Adrenal gland (tissue), 12 donors: ENCODE results near the gene ACSL5. TPM values are rescaled to one million over a fixed set of nuclear protein-coding genes. Genes with fewer than 3 reads are reported as not detected.
A peak's percentile ranks its signal among the peaks of the same experiment; 100 is the strongest.

Experiments used
- DNase-seq, 7 donors: peaks; one replicate each; pipeline ENCODE4 v3.0.0-alpha.2; 2019 to 2020
- H3K27ac ChIP-seq, 5 donors: fragments of 200-600 bp; sonication (generic) in 4 of 5; 1 replicate in 3 of 5; 2 replicates in 2 of 5; pipeline versions ENCODE4 v1.5.1 to v1.8.0; 2016 to 2020; ENCODE audit warnings: mild to moderate bottlenecking in 1 of 5
- H3K27me3 ChIP-seq: fragments of 200-600 bp; 2 replicates; pipeline ENCODE4 v1.8.0; 2021
- H3K36me3 ChIP-seq, 2 donors: fragments of 200-600 bp; replicated peaks in 1 of 2; 1 replicate in 1 of 2; 2 replicates in 1 of 2; pipeline versions ENCODE4 v1.5.1 to v1.8.0; 2018 to 2022
- H3K4me1 ChIP-seq, 2 donors: fragments of 200-600 bp; replicated peaks in 1 of 2; 1 replicate in 1 of 2; 2 replicates in 1 of 2; pipeline versions ENCODE4 v1.5.1 to v1.8.0; 2018 to 2021
- H3K4me3 ChIP-seq, 4 donors: fragments of 200-600 bp; sonication (generic) in 3 of 4; one replicate each; pipeline ENCODE4 v1.5.1; 2016 to 2018
- H3K9me3 ChIP-seq, 3 donors: fragments of 200-600 bp; sonication (generic) in 1 of 3; replicated peaks in 1 of 3; 1 replicate in 2 of 3; 2 replicates in 1 of 3; pipeline versions ENCODE4 v1.5.1 to v1.8.0; 2016 to 2021
- CTCF ChIP-seq, 6 experiments: fragments of 450-650 bp in 4 of 6; fragments of 200-600 bp in 2 of 6; sonication (generic) in 1 of 6; IDR thresholded peaks; 1 replicate in 5 of 6; 2 replicates in 1 of 6; pipeline versions ENCODE4 v1.5.1 to v1.8.0; 2016 to 2021; ENCODE audit warnings: antibody characterized with exemption in 6 of 6, mild to moderate bottlenecking in 2 of 6, moderate library complexity in 1 of 6
- POLR2A ChIP-seq, 2 donors: fragments of 450-650 bp; IDR thresholded peaks; one replicate each; pipeline ENCODE4 v1.6.1; 2017; ENCODE audit warnings: antibody characterized with exemption in 2 of 2, mild to moderate bottlenecking in 2 of 2, moderate library complexity in 1 of 2
- WGBS, 4 donors: extraction: QIAGEN DNeasy Blood & Tissue Kit in 2 of 4; methylation state at CpG; one replicate each; pipeline versions ENCODE4 v1.1.5 to v1.1.7; 2013 to 2017; 5-methylcytosine and 5-hydroxymethylcytosine counted together
- intact Hi-C, 2 donors: fragments of 100-400 bp; cut with DNase I; formaldehyde crosslinking; loops; one replicate each; pipeline versions ENCODE4 v1.14.1 to v1.15.0; 2022 to 2023
- polyA plus RNA-seq, 3 donors: library from polyadenylated mRNA; stranded (reverse); fragments of 200-250 nt in 2 of 3; fragments of 350-450 nt in 1 of 3; fragmentation: Illumina TruSeq in 1 of 3; extraction: RNeasy Lipid Tissue Mini Kit (QIAGEN cat#74804) in 1 of 3; gene quantifications; one replicate each; pipeline ENCODE4 v1.2.3, GENCODE V29; 2013 to 2014
- total RNA-seq, 9 donors: library from RNA; depleted of rRNA in 4 of 9; stranded (reverse); fragments of >200 nt in 4 of 9; fragments of 120-200 nt in 1 of 9; fragmentation: NEBNext Ultra II Directional in 1 of 9; extraction: Animal tissue kit (Norgen Biotek cat#: 25700) in 1 of 9; gene quantifications; one replicate each; pipeline versions ENCODE4 v1.1.0 to v1.2.4, GENCODE V29; 2013 to 2023
- donor health status: healthy with polysubstance abuse.
- donor health status: Bipolar disorder and iron deficiency.
- donor health status: DM: yes; HTN: yes; CAD: no.
- donor health status: DM: no; HTN: no; CAD: no.
- donor health status: DM: no; HTN: no; CAD: no.
- donor health status: DM: yes; HTN: yes; CAD: no.

Gene ACSL5
- total and polyA plus RNA-seq, 12 donors: 2.1 to 8.6 (median 6.7) TPM

GRCh38 chr10:112466802-112467201 is 92.9 kb downstream of the ACSL5 start:
- H3K36me3 ChIP-seq: peaks cover 0 to 11% of the 10 kb centered on the region in 2 donors
- H3K4me1 ChIP-seq: no peaks in the 10 kb centered on the region
- 87 to 91% (median 89%) methylated on average over 3 of the region's 3 CpGs for WGBS, 4 donors
- H3K4me3 ChIP-seq: no peak overlapping the region
- no peaks in the 10 kb centered on the region for H3K27me3 ChIP-seq
- no peak for DNase-seq
- intact Hi-C loops: no loop called here
- TF ChIP-seq POLR2A (IDR thresholded peaks at IDR 0.05) (no peak), CTCF (IDR thresholded peaks at IDR 0.05) (no peak)
- no peaks in the 10 kb centered on the region for H3K9me3 ChIP-seq
- H3K27ac ChIP-seq: no peak overlapping the region

- peaks cover 0 to 11% of the 10 kb centered on the region in 2 donors for H3K36me3 ChIP-seq
Observed at GRCh38 chr10:112467541-112468075, 93.7 kb downstream of the ACSL5 start.

GRCh38 chr10:112471878-112472487 is 98.1 kb downstream of the ACSL5 start:
- TF ChIP-seq POLR2A (IDR thresholded peaks at IDR 0.05) (no peak), CTCF (IDR thresholded peaks at IDR 0.05) (peak; percentile 58 to 78 (median 70))
- Histone ChIP-seq H3K27ac (peak overlapping the region in 1 of 5 donors; percentile 43), H3K9me3 (no peaks in the 10 kb centered on the region), H3K27me3 (no peaks in the 10 kb centered on the region), H3K4me1 (peaks cover 0 to 14% of the 10 kb centered on the region in 2 donors), H3K36me3 (no peaks in the 10 kb centered on the region), H3K4me3 (no peak overlapping the region)
- intact Hi-C loops: loop anchor here in 1 of 2 donors (10.0 kb wide), 1 partner anchor 913 kb away; no protein-coding TSS in a partner anchor
- WGBS, 4 donors: 14 to 17% (median 15%) methylated on average over 4 of the region's 4 CpGs
- no peak for DNase-seq

More at GRCh38 chr10:112467541-112468075, 93.7 kb downstream of the ACSL5 start:
- Histone ChIP-seq H3K4me3 (no peak overlapping the region), H3K27ac (no peak overlapping the region), H3K4me1 (no peaks in the 10 kb centered on the region), H3K9me3 (no peaks in the 10 kb centered on the region), H3K27me3 (no peaks in the 10 kb centered on the region)
- no peak for DNase-seq
- intact Hi-C loops: no loop called here
- WGBS, 4 donors: 90 to 100% (median 99%) methylated on average over 1 of the region's 1 CpG
- TF ChIP-seq POLR2A (IDR thresholded peaks at IDR 0.05) (no peak), CTCF (IDR thresholded peaks at IDR 0.05) (no peak)

GRCh38 chr10:112475575-112476218 is 101.8 kb downstream of the ACSL5 start:
- no peak for DNase-seq
- 56 to 66% (median 61%) methylated on average over 3 of the region's 3 CpGs for WGBS, 4 donors
- H3K27ac ChIP-seq: no peak overlapping the region
- H3K27me3 ChIP-seq: no peaks in the 10 kb centered on the region
- no peaks in the 10 kb centered on the region for H3K36me3 ChIP-seq
- intact Hi-C loops: loop anchor here in 1 of 2 donors (10.0 kb wide), 1 partner anchor 909 kb away; no protein-coding TSS in a partner anchor
- no peaks in the 10 kb centered on the region for H3K9me3 ChIP-seq
- peaks cover 0 to 14% of the 10 kb centered on the region in 2 donors for H3K4me1 ChIP-seq
- TF ChIP-seq POLR2A (IDR thresholded peaks at IDR 0.05) (no peak), CTCF (IDR thresholded peaks at IDR 0.05) (peak; percentile 34 to 64 (median 50))
- H3K4me3 ChIP-seq: no peak overlapping the region
